GM21717 (cell line): ENCODE results near the gene JPT2.

Source experiments
- ATAC-seq: cut with Tn5 transposase; IDR thresholded peaks from one replicate; pipeline ENCODE4 v1.9.1; 2021; ENCODE audit warnings: mild to moderate bottlenecking, moderate library complexity; ENCODE audit not compliant: unreplicated experiment

The JPT2 gene

DNA sequence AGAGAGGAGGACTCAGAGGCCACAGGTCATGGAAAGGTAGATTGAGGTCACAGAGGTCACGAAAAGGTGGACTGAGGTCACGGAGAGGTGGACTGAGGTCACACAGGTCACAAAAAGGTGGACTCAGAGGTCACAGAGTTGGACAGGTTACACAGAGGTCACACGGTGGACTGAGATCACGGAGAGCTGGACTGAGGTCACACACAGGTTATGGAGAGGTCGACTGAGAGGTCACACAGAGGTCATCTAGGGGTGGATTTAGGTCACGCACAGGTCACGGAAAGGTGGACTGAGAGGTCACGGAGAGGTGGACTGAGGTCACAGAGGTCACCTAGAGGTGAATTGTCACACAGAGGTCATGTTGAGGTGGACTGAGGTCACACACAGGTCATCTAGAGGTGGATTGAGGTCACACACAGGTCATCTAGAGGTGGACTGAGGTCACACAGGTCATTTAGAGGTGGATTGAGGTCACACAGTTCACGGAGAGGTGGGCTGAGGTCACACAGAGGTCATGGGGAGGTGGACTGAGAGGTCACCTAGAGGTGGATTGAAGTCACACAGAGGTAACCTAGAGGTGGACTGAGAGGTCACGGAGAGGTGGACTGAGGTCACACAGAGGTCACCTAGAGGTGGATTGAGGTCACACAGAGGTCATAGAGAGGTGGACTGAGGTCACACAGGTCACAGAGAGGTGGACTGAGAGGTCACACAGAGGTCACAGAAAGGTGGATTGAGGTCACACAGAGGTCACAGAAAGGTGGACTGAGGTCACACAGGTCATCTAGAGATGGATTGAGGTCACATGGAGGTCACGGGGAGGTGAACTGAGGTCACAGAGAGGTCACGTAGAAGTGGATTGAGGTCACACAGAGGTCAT, 26.7 kb upstream of the JPT2 start:
- no peak for ATAC-seq

GRCh38 chr16:1651974-1652312, 26.1 kb upstream of the JPT2 start:
- no peak for ATAC-seq

DNA sequence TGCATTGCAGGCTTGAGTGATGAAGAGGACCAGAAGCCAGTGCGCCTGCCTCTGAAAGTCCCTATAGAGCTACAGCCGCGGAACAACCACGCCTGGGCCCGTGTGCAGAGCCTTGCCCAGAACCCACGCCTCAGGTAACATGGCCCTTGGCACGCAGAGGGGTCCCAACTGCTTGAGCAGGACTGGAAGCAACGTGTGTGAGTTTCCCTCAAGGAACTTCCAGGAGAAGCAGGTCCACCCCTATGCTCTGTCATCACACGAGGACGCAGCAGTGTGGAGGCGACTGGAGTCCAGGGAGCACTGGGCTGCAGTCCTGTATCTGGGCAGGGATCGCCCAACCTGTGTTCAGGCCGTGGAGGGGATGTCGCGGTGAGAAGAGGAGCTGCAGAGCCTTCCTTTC, 25.1 kb upstream of the JPT2 start:
- ATAC-seq = no peak

DNA sequence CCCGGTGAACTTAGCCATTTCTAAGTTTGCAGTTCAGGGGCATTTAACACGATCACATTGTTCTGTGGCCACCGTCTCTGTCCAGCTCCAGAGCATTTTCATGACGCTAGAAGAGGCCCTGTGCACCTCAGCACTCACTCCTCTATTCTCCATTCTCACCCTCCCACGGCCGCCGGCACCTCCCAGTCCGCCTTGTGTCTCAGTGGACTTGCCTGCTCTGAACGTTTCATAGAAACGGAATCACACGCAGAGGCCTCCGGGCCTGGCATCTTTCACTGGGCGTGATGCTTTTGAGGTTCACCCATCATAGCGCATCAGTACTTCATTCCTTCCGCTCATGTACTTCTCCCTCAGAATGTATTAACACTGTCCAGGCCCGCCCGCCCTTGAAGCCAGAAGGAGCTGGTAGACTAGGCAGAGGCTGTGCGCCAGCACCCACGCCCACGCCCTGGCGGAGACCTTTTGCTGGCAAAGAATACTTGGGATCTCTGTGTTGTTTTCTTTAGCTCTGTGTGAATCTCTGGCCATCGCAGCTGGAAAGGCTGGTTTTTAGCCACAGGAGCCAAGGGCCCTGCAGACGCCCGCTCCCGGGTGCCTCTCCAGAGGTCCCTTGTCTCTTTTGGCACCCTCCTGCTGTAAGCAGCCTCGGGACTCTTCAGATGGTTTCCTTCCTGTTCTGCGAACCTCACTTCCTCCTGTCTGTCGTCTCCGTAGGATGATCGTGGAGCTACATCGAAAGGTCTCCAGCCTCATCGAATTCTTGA, 23.4 kb upstream of the JPT2 start:
- no peak for ATAC-seq

DNA sequence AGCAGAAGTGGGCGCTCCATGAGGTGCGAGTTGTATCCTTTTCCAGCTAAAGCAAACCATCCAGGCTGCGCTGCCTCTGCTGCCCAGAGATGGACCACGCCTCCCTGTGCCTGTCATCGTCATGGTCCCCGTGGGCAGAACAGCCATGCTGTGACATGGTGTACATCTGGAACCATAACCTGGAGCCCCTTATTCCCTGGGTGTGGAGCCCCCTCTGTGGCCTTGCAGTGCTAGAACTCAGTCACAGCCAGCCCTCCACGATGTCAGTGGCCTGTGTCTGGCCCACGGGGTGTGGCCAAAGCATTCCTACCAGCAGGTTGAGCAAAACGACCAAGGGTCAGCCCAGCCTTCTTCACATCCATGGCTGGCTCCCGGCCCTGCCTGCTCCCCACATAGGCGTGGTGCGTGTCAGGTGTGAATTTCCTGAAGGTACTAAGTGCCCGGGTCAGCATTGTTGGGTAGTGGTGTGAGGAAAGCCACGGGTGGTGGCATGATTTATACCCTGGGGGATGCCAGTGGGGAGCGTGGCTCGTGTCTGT, 22.7 kb upstream of the JPT2 start:
- no peak for ATAC-seq

GRCh38 chr16:1655909-1656807, 21.9 kb upstream of the JPT2 start:
- no peak for ATAC-seq

- no peak for ATAC-seq
These were observed 21.1 kb upstream of the JPT2 start for GRCh38 chr16:1656808-1657617.

DNA sequence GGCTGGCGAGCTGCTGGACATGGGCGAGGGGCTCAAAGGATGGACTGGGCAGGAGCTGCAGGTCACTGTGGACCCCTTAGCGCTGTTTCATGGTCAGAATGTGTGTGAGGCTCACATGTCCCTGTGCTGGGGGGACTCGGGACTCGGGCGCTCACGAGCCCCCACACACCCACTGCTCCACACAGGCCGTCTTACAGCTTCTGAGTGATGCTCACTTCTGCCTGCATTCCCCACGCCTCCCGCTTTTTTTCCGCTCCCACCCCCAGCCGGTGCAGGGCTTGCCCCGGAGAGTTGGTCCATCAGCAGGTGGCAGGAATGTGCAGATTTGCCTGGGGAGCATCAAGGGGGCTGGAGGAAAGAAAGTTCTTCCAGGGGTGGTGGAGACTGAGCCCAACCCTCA, 20.2 kb upstream of the JPT2 start:
- ATAC-seq = no peak

- ATAC-seq = no peak
These were observed 19.0 kb upstream of the JPT2 start for GRCh38 chr16:1659031-1659430.

DNA sequence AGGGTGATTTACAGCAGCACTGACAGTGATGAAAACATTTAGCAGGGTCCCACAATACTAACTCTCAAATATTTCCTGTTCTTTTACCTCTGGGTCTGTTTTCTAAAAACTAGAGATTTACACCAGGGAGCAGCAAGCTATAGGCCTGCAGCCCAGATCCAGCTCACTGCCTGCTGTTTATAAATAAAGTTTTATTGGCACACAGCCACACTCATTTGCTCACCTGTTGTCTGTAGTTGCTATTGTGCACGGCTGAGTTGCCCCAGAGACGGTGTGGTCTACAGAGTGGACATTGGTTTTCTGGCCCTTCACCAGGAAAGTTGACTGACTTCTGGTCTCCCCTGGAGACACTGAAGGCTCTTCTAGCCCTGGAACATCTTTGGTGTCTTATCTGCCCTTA, 16.3 kb upstream of the JPT2 start:
- no peak for ATAC-seq

GRCh38 chr16:1662543-1662942, 15.5 kb upstream of the JPT2 start:
- no peak for ATAC-seq

GRCh38 chr16:1665829-1666228, 12.2 kb upstream of the JPT2 start:
- no peak for ATAC-seq

DNA sequence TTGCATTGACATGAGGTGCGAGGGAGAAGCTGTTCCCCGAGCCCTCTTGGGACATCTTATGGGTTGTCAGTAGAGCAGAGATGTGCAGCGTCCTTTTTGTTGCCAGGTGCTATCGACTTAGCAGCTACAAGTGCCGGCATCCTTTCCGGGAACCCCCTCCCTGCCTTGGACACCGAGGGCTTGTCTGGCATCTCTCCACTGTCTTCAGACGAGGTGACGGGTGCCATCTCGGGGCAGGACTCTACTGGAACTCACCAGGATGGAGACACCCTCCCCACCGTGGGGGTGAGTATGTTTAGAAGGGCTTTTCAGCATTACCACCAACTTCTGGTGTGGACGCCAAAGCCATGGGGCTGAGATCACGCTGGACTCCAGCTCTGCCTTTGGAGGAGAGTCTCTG, 11.8 kb upstream of the JPT2 start:
- ATAC-seq = no peak

DNA sequence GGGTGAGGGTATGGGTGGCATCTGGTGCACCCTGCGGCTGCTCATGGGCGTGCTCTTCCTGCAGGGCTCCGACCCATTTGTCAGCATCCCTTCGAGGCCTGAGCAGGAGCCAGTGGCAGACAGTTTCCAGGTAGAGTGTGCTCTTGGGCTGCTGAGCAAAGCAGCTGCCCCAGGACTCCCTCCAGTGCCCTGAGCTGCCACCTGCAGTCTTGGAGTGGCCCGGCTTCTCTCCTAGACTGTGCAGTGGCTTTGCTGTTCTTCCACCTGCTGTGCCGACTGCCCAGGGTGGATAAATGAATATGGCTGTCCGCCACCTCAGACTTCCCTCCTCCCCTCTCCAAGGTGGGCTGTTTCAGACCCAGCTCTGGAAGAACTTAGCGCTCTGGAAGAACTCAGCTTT, 10.8 kb upstream of the JPT2 start:
- ATAC-seq = no peak

DNA sequence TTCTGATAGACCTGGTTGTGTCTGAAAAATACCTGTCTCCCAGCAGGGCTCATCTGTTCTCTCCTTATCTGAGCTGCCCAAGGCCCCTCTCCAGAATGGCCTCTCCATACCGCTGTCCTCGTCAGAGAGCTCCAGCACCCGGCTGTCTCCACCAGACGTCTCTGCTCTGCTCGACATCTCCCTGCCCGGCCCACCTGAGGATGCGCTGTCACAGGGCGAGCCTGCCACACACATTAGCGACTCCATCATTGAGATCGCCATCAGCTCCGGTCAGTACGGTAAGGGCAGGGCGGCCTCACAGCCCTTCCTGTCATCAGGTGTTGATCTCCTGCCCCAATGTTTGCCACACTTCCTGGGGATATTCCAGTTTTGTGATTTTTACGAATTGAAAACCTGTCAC, 10.2 kb upstream of the JPT2 start:
- ATAC-seq = no peak

DNA sequence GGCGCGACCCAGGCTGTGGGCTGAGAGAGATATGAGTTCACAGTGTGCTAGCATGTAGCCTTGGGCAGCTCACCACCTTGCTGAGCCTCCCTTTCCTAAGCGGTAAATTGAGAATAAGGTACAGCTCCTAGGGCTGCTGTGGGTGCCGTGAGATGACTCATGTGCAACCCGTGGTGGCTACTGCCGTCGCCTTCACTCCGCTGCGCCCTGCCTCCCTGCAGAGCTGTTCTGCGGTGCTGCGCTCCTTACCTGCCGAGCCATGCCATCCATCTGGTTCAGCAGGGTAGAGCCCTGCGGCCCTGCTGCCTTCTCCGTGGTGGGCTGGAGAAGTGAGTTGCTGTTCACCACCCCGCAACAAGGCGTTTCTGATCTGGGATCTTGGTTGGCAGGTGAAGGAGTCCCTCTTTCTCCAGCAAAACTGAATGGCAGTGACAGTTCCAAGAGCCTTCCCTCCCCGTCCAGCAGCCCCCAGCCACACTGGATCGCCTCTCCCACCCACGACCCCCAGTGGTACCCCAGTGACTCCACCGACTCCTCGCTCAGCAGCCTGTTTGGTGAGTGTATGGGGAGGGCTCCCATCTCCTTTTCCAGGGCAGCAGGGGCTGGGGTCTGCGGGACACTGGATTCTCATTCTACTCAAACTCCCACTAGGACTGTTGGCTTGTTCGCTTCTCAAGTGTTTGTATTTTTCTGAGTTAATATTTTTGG, 9.3 kb upstream of the JPT2 start:
- no peak for ATAC-seq

GRCh38 chr16:1669698-1670097, 8.4 kb upstream of the JPT2 start:
- no peak for ATAC-seq

- no peak for ATAC-seq
These were observed 7.7 kb upstream of the JPT2 start for GRCh38 chr16:1670371-1670770.

- ATAC-seq = no peak
These were observed 7.2 kb upstream of the JPT2 start for GRCh38 chr16:1670866-1671265.
